A673 (cell line): ENCODE data around the gene FBXL17.

Experiments
- EZH2 ChIP-seq: fragments of 200-600 bp; sonication (generic); IDR thresholded peaks from 2 replicates; pipeline ENCODE4 v1.6.1; 2017; ENCODE audit warnings: borderline replicate concordance, low read depth, mild to moderate bottlenecking, mixed read lengths, antibody characterized with exemption, low read length; ENCODE audit not compliant: poor library complexity, severe bottlenecking
- TF ChIP-seq, protein P1 (sequence below): fragments of 300-800, 200-600 bp; sonication (generic); conservative IDR thresholded peaks from 2 replicates; pipeline ENCODE4 v1.5.1; 2017; ENCODE audit warnings: low read depth, mild to moderate bottlenecking, antibody characterized with exemption, low read length, moderate library complexity, mixed read lengths

DNA sequence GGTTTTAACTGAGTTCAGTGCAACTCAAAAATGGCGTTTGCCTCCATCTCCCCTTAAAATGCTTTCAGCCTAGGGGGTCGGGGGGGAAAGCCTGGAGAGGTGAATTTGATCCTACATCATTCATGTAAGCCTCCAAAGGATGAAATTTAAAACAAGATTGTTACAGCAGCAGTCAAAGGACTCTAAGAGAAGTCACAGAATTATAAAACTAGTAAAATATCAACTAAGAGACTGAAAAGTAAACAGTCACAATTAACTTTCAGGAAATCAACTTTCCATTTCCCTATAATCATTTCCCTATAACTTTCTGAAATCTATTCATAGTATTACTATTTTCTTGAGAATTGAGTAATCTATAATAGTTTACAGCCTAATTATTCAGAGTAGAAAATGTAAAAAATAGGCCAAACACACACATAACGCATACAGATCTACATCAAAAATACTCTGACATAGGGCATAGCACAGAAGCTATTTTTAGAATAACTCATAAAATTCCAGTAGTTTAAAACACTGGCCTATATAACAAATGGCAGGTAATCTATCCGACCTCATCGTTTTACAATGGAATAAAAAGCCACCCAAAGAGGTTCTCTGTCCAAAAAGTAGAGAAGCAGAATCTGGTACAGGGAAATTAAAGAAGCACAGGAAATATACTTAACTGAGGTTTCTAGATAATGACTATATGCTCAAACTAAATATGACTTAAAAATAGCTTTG is 37.6 kb downstream of the FBXL17 start:
- TF ChIP-seq, protein P1, sequence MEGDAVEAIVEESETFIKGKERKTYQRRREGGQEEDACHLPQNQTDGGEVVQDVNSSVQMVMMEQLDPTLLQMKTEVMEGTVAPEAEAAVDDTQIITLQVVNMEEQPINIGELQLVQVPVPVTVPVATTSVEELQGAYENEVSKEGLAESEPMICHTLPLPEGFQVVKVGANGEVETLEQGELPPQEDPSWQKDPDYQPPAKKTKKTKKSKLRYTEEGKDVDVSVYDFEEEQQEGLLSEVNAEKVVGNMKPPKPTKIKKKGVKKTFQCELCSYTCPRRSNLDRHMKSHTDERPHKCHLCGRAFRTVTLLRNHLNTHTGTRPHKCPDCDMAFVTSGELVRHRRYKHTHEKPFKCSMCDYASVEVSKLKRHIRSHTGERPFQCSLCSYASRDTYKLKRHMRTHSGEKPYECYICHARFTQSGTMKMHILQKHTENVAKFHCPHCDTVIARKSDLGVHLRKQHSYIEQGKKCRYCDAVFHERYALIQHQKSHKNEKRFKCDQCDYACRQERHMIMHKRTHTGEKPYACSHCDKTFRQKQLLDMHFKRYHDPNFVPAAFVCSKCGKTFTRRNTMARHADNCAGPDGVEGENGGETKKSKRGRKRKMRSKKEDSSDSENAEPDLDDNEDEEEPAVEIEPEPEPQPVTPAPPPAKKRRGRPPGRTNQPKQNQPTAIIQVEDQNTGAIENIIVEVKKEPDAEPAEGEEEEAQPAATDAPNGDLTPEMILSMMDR, result no peak
- no peak for TF ChIP-seq EZH2
